NCI-H1436 (cell line): Measurements from ENCODE around the gene MISP.

Experiments used
- DNase-seq: peaks from one replicate; lab custom pipeline; 2025; lab: John Stamatoyannopoulos, UW

Gene MISP

GRCh38 chr19:776549-776948 is 25.6 kb downstream of the MISP start:
- no peak for DNase-seq

DNA sequence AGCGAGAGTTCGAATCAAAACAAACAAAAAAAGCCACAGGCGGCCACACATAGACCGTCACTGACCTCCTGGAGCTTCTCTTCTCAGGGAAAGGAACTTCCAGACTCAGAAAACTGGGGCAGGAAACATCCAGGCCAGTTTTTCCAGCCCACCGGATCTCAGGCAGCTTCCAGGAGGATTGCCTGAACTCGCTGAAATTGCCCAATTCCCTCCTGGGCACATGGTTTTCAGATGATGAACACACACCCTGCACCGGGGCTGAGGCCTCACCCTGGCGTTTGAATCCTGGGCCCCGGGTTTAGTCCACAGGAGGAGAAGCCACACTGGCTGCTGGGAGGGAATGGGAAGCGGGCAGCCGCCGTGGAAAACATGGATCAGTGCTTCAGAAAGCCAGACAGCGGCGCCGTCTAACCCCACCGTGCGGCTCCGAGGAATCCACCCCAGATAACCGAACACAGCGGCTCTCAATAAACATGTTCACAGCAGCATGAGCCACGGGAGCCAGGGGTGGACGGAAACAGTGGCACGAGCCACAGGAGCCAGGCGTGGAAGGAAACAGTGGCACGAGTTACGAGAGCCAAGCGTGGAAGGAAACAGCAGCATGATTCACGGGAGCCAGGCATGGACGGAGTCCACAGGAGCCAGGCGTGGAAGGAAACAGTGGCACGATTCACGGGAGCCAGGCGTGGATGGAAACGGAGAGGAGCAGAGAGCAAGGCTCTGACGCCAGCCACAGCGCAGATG is 28.2 kb downstream of the MISP start:
- DNase-seq = no peak

- DNase-seq = no peak
These were observed 30.0 kb downstream of the MISP start for GRCh38 chr19:780935-781334.

- DNase-seq = no peak
These were observed 30.9 kb downstream of the MISP start for GRCh38 chr19:781800-782184.

GRCh38 chr19:782185-782877 is 31.4 kb downstream of the MISP start:
- no peak for DNase-seq

GRCh38 chr19:782878-783668 is 32.2 kb downstream of the MISP start:
- DNase-seq = no peak

DNA sequence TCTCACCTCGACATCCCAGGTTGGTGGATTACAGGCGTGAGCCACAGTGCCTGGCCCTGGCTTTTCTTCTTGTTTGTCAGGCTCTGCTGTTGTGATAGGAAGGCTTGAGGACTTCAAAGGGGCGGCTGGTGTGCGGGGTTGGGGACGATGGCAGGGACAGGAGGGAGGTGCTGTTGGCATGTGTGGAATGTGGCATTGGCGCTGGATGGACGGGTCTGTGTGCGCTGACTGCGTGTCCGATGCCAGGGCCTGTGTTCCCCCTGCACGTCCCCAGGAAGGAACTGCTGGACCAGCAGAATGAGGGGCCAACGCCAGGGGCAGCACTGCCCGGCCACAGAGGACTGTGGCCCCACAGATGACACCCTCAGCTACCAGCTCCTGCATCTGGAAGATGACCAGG is 33.6 kb downstream of the MISP start:
- no peak for DNase-seq

DNA sequence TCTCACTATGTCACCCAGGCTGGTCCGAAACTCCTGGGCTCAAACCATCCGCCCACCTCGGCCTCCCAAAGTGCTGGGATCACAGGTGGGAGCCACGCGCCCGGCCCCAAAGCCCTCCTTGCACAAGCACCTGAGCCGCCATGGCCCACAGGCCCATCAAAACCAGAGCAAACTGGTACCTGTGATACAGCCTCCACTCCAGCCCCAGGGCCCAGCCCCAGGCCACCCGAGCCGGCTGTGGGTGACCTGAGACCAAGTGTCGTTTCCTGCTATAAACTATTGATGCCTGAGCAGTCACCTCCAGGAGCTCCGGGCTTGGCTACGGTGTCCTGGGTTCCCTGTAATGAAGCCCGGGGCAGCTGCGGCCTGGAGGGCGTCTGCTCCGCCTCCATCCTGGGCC is 36.6 kb downstream of the MISP start:
- no peak for DNase-seq

DNA sequence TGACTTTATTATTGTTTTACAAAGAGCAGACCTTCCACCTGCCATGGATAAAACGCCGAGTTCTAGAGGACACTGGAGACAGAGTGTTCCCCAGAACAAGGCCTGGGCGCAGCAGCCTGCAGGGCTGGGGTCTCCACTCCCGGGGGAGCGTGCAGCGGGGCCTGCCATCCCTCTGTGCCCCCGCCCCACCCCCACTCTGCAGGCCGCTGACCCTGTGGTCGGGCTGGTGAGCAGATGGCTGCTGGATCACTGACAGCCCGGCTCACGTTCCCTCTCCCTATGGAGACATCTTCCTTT is 37.7 kb downstream of the MISP start:
- DNase-seq = no peak

- DNase-seq = no peak
These were observed 38.2 kb downstream of the MISP start for GRCh38 chr19:788983-789700.

DNA sequence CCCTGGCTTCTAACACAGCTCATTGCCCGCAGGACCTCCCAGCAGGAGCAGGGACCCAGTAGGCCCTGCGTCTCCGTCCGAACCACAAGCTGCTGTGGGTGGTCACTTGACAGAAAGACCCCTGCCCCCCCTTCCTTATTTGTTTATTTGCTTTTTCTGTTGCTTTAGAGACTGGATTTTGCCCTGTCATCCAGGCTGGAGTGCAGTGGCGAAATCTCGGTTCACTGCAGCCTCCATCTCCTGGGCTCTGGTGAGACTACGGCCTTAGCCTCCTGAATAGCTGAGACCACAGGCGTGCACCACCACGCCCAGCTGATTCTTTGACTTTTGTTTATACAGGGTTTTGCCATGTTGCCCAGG is 38.8 kb downstream of the MISP start:
- no peak for DNase-seq

DNA sequence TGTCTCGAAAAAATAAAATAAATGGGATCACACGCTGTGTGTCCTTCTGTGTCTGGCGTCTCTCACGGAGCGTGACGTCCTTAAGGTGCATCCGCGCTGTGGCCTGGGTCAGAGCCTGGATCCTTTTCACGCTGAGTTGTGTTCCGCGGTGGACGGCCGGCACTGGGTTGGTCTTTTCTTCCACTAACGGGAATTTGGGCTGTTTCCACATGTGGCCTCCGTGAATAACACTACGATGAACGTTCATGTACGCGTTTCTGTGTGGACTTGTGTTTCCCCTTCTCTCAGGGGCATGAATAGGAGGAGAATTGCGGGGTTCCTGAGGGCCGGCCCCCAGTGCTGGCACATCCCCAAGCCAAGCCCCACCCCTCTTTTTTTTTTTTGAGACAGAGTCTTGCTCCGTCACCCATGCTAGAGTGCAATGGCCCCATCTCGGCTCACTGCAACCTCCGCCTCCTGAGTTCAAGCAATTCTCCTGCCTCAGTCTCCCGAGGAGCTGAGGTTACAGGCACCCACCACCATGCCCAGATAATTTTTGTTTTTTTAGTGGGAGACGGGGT is 40.2 kb downstream of the MISP start:
- no peak for DNase-seq

DNA sequence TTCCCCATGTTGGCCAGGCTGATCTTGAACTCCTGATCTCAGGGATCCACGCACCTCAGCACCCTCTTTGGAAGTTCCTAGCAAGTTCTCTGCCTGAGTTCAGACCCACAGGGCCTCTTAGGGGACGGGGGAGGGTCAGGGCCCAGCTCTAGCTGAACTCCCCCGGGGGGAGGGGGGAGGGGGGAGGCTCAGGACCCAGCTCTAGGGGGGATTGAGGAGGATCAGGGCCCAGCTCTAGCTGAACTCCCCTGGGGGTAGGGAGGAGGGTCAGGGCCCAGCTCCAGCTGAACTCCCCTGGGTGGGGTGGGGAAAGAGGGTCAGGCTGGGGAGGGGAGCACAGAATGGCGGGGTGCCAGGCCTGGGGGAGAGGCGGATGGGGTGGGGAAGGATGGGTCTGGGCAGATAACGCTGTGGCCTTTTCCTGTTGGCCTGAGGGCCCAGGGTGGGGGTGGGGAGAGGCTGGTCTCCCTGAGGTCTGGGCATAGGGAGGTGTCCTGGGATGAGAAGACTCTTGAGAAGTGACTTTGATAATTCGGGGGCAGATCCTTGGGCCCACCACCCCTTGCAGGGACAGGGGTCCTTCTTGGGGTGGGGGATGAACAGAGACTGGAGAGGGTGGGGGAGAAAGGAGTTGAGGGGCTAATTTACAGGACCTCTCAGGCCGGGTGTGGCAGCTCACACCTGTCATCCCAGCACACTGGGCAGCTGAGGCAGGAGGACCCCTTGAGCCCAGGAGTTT is 40.8 kb downstream of the MISP start:
- DNase-seq = no peak

DNA sequence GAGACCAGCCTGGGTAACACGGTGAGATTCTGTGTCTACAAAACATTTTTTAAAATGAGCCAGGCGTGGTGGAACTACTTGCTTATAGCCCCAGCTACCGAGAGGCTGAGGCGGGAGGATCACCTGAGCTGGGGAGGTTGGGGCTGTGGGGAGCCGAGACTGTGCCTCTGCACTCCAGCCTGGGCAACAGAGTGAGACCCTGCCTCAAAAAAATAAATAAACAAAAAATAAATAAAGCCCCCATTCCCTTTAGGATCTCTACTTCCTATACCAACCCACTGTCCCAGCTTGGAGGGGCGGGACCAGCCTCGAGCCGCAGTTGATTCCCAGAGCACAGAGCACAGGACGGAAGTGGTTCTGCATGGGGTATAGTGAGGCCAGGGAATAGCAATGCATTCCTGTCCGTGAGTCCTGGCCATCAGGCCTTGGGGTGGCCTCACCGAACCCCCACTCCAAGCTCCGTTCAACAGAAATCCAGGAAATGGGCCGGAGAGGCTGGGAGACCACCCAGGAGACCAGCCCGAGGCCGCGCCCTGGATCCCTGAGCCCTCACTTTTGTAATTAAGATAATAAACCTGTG is 41.5 kb downstream of the MISP start:
- DNase-seq = no peak

DNA sequence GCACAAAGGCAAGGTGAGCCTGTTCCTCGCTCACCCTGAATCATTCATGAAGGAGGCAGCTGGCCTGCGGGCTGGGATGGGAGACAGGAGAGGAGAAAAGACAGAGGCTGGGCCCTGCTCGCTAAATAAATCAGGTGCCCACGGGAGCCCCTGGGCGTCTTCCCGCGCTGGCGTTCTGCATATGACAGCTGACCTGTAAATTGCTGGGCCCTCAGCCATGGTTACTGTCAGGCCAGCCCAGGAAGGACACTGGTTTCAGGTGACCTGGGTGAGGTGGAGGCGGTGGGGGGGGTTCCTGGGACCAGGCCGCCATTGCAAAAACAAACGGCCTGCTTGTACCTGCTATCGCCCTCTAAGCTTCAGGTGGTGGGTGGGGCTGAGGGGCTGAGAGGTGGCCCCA is 42.9 kb downstream of the MISP start:
- DNase-seq = no peak

DNA sequence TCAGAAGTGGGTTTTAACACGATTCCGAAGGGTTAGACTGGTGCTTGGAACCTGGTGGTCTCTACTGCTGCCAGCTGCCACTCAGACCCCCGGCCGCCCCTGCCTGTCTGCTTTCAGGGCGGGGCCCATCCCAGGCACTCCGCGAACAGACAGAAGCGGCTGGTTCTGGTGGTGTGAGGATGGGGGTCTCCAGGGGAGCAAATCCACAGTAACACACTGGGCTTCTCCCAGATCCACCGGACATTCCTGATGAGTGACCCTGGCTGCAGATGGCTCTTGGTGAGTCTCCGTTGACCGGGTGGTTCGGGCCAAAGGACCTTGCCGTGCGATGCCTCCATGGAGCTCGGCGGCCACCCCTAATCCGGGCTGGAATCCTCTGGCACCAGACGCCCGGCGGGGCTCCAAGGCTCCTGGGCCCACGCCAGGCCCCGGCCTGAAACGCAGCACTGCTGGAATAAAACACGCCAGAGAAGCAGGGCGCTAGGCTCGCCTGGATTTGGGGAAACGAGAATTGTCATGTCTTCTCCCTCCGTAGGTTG is 44.2 kb downstream of the MISP start:
- no peak for DNase-seq

DNA sequence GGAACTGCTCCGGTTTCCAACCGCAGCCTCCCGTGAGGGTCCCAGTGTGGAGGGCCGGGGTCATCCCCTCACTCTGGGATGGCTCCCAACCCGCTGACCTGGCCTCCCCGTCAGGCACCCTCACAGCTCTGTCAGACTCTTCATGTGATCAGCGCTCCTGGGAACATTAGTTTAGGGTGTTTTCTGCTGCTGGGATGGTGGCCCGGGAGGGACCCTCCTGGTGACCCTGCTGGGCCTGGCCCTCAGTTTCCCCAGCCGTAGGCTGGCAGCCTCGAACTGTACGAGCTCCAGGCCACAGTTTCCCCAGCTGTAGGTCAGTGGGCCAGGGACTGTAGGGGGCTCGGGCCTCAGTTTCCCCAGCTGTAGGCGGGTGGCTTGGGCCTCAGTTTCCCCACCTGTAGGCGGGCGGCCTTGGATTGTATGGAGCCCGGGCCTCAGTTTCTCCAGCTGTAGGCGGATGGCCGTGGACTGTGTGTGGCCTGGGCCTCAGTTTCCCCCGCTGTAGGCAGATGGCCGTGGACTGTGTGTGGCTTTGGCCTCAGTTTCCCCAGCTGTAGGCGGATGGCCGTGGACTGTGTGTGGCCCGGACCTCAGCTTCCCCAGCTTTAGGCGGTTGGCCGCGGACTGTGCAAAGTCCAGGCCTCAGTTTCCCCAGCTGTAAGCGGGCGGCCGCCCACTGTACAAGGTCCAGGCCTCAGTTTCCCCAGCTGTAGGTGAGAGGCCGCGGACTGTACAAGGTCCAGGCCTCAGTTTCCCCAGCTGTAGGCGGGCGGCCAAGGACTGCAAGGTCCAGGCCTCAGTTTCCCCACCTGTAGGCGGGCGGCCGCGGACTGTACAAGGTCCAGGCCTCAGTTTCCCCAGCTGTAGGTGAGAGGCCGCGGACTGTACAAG is 45.0 kb downstream of the MISP start:
- no peak for DNase-seq

DNA sequence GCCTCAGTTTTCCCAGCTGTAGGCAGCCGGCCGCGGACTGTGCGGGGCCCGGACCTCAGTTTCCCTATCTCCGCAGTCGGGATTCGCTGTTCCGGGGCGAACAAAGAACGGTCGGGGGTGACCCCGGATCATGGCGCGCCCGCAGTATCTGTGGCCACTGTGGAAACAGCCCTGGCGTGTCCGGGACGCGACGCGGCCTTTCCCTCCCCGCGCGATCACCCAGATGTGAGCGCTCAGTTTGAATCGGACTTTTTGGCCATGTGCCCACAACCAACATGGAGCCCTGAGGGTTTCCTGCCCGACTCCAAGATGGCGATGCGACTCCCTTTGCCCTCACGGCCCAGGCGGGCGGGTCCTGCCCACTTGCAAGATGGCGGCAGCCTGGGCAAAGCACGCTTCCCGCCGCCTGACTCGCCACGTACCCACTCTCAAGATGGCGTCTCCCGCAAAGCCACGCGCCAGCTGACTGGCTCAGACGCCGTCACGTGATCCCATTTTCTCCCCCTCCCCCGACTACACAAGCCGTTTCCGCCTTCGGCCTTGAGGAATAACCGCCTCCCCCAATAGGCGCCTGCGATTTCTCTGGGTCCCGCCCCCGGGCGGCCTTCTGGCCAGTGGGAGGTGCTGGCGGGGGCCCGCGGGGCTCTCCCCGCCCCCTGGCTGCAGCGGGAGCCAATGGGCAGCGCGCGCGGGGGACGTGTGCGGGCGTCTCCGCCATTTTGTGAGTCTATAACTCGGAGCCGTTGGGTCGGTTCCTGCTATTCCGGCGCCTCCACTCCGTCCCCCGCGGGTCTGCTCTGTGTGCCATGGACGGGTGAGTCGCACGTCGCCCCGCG is 46.0 kb downstream of the MISP start, which contains the start of gene PTBP1:
PTBP1 (plus strand) TSS at position 761 of the 836 bp plus-strand sequence; CDS start at position 807, 46 bp downstream.
- peak; percentile 100 for DNase-seq
